HG02759 (cell line): ENCODE data around the gene SGPL1.

Experiments used
- ATAC-seq: cut with Tn5 transposase; IDR thresholded peaks from one replicate; pipeline ENCODE4 v1.9.1; 2021; ENCODE audit warnings: mild to moderate bottlenecking, moderate library complexity; ENCODE audit not compliant: unreplicated experiment

SGPL1 gene

GRCh38 chr10:70902661-70903261 lies 87.0 kb downstream of the SGPL1 start:
- no peak for ATAC-seq

- no peak for ATAC-seq
These were observed 87.6 kb downstream of the SGPL1 start for GRCh38 chr10:70903262-70903921.

- ATAC-seq: no peak
These were observed 89.6 kb downstream of the SGPL1 start for GRCh38 chr10:70905071-70906021.

GRCh38 chr10:70906031-70906783 lies 90.5 kb downstream of the SGPL1 start:
- ATAC-seq: no peak

GRCh38 chr10:70906953-70907636 lies 91.3 kb downstream of the SGPL1 start:
- ATAC-seq: no peak

GRCh38 chr10:70907637-70908405 lies 92.1 kb downstream of the SGPL1 start:
- no peak for ATAC-seq

GRCh38 chr10:70908406-70909296 lies 92.9 kb downstream of the SGPL1 start:
- ATAC-seq: no peak

GRCh38 chr10:70909326-70909935 lies 93.7 kb downstream of the SGPL1 start:
- ATAC-seq: no peak

- no peak for ATAC-seq
These were observed 95.0 kb downstream of the SGPL1 start for GRCh38 chr10:70910486-70911341.

GRCh38 chr10:70911386-70911785 lies 95.6 kb downstream of the SGPL1 start:
- ATAC-seq: no peak

- no peak for ATAC-seq
These were observed 96.8 kb downstream of the SGPL1 start for GRCh38 chr10:70912556-70912955.

GRCh38 chr10:70913191-70913892 lies 97.6 kb downstream of the SGPL1 start:
- no peak for ATAC-seq

- no peak for ATAC-seq
These were observed 98.1 kb downstream of the SGPL1 start for GRCh38 chr10:70913893-70914240.

- ATAC-seq: no peak
These were observed 98.6 kb downstream of the SGPL1 start for GRCh38 chr10:70914316-70914864.

- ATAC-seq: no peak
These were observed 99.5 kb downstream of the SGPL1 start for GRCh38 chr10:70915206-70915605.

GRCh38 chr10:70915806-70916205 lies 100.1 kb downstream of the SGPL1 start:
- ATAC-seq: no peak
